NCI-H2107 treated with DMSO at 0.1 percent for 48 hours (cell line): ENCODE data around the gene NDST4.
A peak's percentile ranks its signal among the peaks of the same experiment; 100 is the strongest.

Experiments
- DNase-seq: peaks from one replicate; lab custom pipeline; 2025; ENCODE audit not compliant: unreplicated experiment; lab: John Stamatoyannopoulos, UW

The NDST4 gene

GRCh38 chr4:115113506-115114106 is at the start of gene NDST4:
TSS of gene NDST4 (minus strand) at chr4:115113620. CDS start at chr4:115077036, 36,584 bp downstream.
- peak; percentile 53 for DNase-seq

- DNase-seq: no peak
Measured at GRCh38 chr4:115159141-115159540, 45.7 kb upstream of the NDST4 start.

GRCh38 chr4:115158296-115158695 is 44.9 kb upstream of the NDST4 start:
- DNase-seq: no peak

GRCh38 chr4:115154826-115155225 is 41.4 kb upstream of the NDST4 start:
- DNase-seq: no peak

- no peak for DNase-seq
Measured at GRCh38 chr4:115152965-115153364, 39.5 kb upstream of the NDST4 start.

GRCh38 chr4:115152081-115152480 is 38.7 kb upstream of the NDST4 start:
- no peak for DNase-seq

GRCh38 chr4:115149106-115149505 is 35.7 kb upstream of the NDST4 start:
- DNase-seq: no peak

GRCh38 chr4:115145393-115146160 is 32.2 kb upstream of the NDST4 start:
- peak; percentile 78 for DNase-seq

GRCh38 chr4:115128037-115128436 is 14.6 kb upstream of the NDST4 start:
- no peak for DNase-seq

- DNase-seq: no peak
Measured at GRCh38 chr4:115126491-115126890, 13.1 kb upstream of the NDST4 start.

- peak; percentile 3 for DNase-seq
Measured at GRCh38 chr4:115121351-115122043, 8.1 kb upstream of the NDST4 start.

- DNase-seq: no peak
Measured at GRCh38 chr4:115119804-115120352, 6.5 kb upstream of the NDST4 start.

- no peak for DNase-seq
Measured at GRCh38 chr4:115117651-115118050, 4.2 kb upstream of the NDST4 start.

- DNase-seq: peak; percentile 66
Measured at GRCh38 chr4:115110191-115111181, 2.9 kb downstream of the NDST4 start.

- no peak for DNase-seq
Measured at GRCh38 chr4:115108850-115109249, 4.6 kb downstream of the NDST4 start.

GRCh38 chr4:115107411-115107810 is 6.0 kb downstream of the NDST4 start:
- DNase-seq: no peak

GRCh38 chr4:115101675-115102074 is 11.7 kb downstream of the NDST4 start:
- DNase-seq: no peak

- DNase-seq: peak; percentile 33
Measured at GRCh38 chr4:115090483-115091075, 22.8 kb downstream of the NDST4 start.

- DNase-seq: no peak
Measured at GRCh38 chr4:115082633-115083032, 30.8 kb downstream of the NDST4 start.

- DNase-seq: no peak
Measured at GRCh38 chr4:115076691-115077090, 36.7 kb downstream of the NDST4 start.
